Astrocyte (in vitro differentiated cells and primary cell): ENCODE data around the gene PRM3.

ENCODE experiments used
- CTCF ChIP-seq: IDR thresholded peaks from 2 replicates; pipeline ENCODE4 v1.5.1; 2011; ENCODE audit warnings: low read depth, mild to moderate bottlenecking, inconsistent platforms, low read length, moderate library complexity; ENCODE audit not compliant: insufficient read depth
- EZH2 ChIP-seq: IDR thresholded peaks from 2 replicates; pipeline ENCODE4 v1.6.1; 2012; ENCODE audit warnings: mild to moderate bottlenecking, low read length, inconsistent platforms; ENCODE audit not compliant: insufficient read depth

GRCh38 chr16:11234884-11235702 is 38.3 kb downstream of the PRM3 start:
- TF ChIP-seq CTCF, result no peak
- no peak for TF ChIP-seq EZH2
